HG03354 (cell line): Measurements from ENCODE around the gene DIO2.
A peak's percentile ranks its signal among the peaks of the same experiment; 100 is the strongest.

ENCODE experiments used
- ATAC-seq: cut with Tn5 transposase; IDR thresholded peaks from one replicate; pipeline ENCODE4 v1.9.1; 2021; ENCODE audit warnings: mild to moderate bottlenecking; ENCODE audit not compliant: unreplicated experiment, poor library complexity, severe bottlenecking

DIO2 gene

GRCh38 chr14:80211153-80212022, at the start of gene DIO2:
TSS of gene DIO2 (minus strand) at chr14:80211504. CDS start at chr14:80211472, 32 bp downstream.
- ATAC-seq, result no peak

- no peak for ATAC-seq
Observed at GRCh38 chr14:80260645-80261044, 49.3 kb upstream of the DIO2 start.

GRCh38 chr14:80239631-80240030, 28.3 kb upstream of the DIO2 start:
- no peak for ATAC-seq

- no peak for ATAC-seq
Observed at GRCh38 chr14:80237143-80237542, 25.8 kb upstream of the DIO2 start.

GRCh38 chr14:80233470-80234089, 22.3 kb upstream of the DIO2 start:
- ATAC-seq, result no peak

GRCh38 chr14:80231702-80232101, 20.4 kb upstream of the DIO2 start:
- no peak for ATAC-seq

- no peak for ATAC-seq
Observed at GRCh38 chr14:80223696-80224465, 12.6 kb upstream of the DIO2 start.

- ATAC-seq, result no peak
Observed at GRCh38 chr14:80216818-80217217, 5.5 kb upstream of the DIO2 start.

- ATAC-seq, result no peak
Observed at GRCh38 chr14:80215756-80216581, 4.7 kb upstream of the DIO2 start.

GRCh38 chr14:80215081-80215480, 3.8 kb upstream of the DIO2 start:
- no peak for ATAC-seq

- peak; percentile 66 for ATAC-seq
Observed at GRCh38 chr14:80213602-80214001, 2.3 kb upstream of the DIO2 start.

- peak; percentile 66 for ATAC-seq
Observed at GRCh38 chr14:80212023-80212397, 706 bp upstream of the DIO2 start.

- ATAC-seq, result no peak
Observed at GRCh38 chr14:80208461-80208860, 2.8 kb downstream of the DIO2 start.

GRCh38 chr14:80206351-80207080, 4.8 kb downstream of the DIO2 start:
- ATAC-seq, result no peak

- ATAC-seq, result peak; percentile 80
Observed at GRCh38 chr14:80202888-80203562, 8.3 kb downstream of the DIO2 start.

GRCh38 chr14:80200093-80200492, 11.2 kb downstream of the DIO2 start:
- ATAC-seq, result no peak

GRCh38 chr14:80188571-80188970, 22.7 kb downstream of the DIO2 start:
- no peak for ATAC-seq

GRCh38 chr14:80186301-80186800, 25.0 kb downstream of the DIO2 start:
- no peak for ATAC-seq
